ENCODE results near the gene SLC25A24. TPM values are rescaled to one million over a fixed set of nuclear protein-coding genes. Genes with fewer than 3 reads are reported as not detected.
A peak's percentile ranks its signal among the peaks of the same experiment; 100 is the strongest.
"Not testable (repeated sequence)": the region's sequence is repeated elsewhere in the genome, so short reads cannot be mapped to it uniquely, and the experiment has no call there.

The SLC25A24 gene
- 10 to 100 TPM; 55.5 to 94.6 TPM for total RNA-seq

- no peaks in the 10 kb centered on the region for H3K9me3 ChIP-seq
- peak within 1 kb of the TSS; percentile 84 for H3K4me3 ChIP-seq
- peaks cover 3% of the 10 kb centered on the region for H3K4me1 ChIP-seq
- intact Hi-C loops (cut with DNase I), result no loop called here
- DNase-seq, result peak; percentile 88
- peak within 1 kb of the TSS; percentile 84 to 88 for H3K9ac ChIP-seq (ENCODE audit: low read depth in 2 of 2, low read length in 2 of 2)
- H3K27ac ChIP-seq, result peak within 1 kb of the TSS; percentile 92
- no peaks in the 10 kb centered on the region for H3K36me3 ChIP-seq
- TF ChIP-seq CTCF (IDR thresholded peaks at IDR 0.05), result no peak
- no peaks in the 10 kb centered on the region for H3K27me3 ChIP-seq
Observed at GRCh38 chr1:108199781-108200686, at the start of gene SLC25A24. TSS of gene SLC25A24 (minus strand) at chr1:108200343. CDS start at chr1:108200138, 205 bp downstream.

- H3K9ac ChIP-seq (ENCODE audit: low read depth in 2 of 2, low read length in 2 of 2); DNase-seq; H3K27me3 ChIP-seq; H3K27ac ChIP-seq; intact Hi-C loops (cut with DNase I); H3K4me1 ChIP-seq; H3K9me3 ChIP-seq; H3K4me3 ChIP-seq; H3K36me3 ChIP-seq: not testable (repeated sequence)
Observed at GRCh38 chr1:108243976-108244375, 43.8 kb upstream of the SLC25A24 start, which contains the start of gene NBPF4. TSS of gene NBPF4 (minus strand) at chr1:108244076. CDS start at chr1:108243761, 315 bp downstream.

GRCh38 chr1:108239426-108239825, 39.3 kb upstream of the SLC25A24 start:
- H3K4me1 ChIP-seq; H3K36me3 ChIP-seq; H3K4me3 ChIP-seq; H3K27me3 ChIP-seq; H3K9ac ChIP-seq (ENCODE audit: low read depth in 2 of 2, low read length in 2 of 2); DNase-seq; intact Hi-C loops (cut with DNase I); H3K9me3 ChIP-seq; H3K27ac ChIP-seq: not testable (repeated sequence)

- intact Hi-C loops (cut with DNase I); H3K4me3 ChIP-seq; H3K4me1 ChIP-seq; H3K9ac ChIP-seq (ENCODE audit: low read depth in 2 of 2, low read length in 2 of 2); H3K9me3 ChIP-seq; DNase-seq; H3K27me3 ChIP-seq; H3K36me3 ChIP-seq; H3K27ac ChIP-seq: not testable (repeated sequence)
Observed at GRCh38 chr1:108235308-108235707, 35.2 kb upstream of the SLC25A24 start.

- intact Hi-C loops (cut with DNase I); H3K4me1 ChIP-seq; H3K4me3 ChIP-seq; H3K36me3 ChIP-seq; H3K27me3 ChIP-seq; DNase-seq; H3K9me3 ChIP-seq; H3K27ac ChIP-seq; H3K9ac ChIP-seq (ENCODE audit: low read depth in 2 of 2, low read length in 2 of 2): not testable (repeated sequence)
Observed at GRCh38 chr1:108232183-108232582, 32.0 kb upstream of the SLC25A24 start.

- H3K9ac ChIP-seq (ENCODE audit: low read depth in 2 of 2, low read length in 2 of 2); H3K4me1 ChIP-seq; intact Hi-C loops (cut with DNase I); H3K27me3 ChIP-seq; H3K36me3 ChIP-seq; H3K9me3 ChIP-seq; DNase-seq; H3K27ac ChIP-seq; H3K4me3 ChIP-seq: not testable (repeated sequence)
Observed at GRCh38 chr1:108229976-108230375, 29.8 kb upstream of the SLC25A24 start.

- H3K27me3 ChIP-seq; H3K27ac ChIP-seq; H3K4me1 ChIP-seq; DNase-seq; intact Hi-C loops (cut with DNase I); H3K9me3 ChIP-seq; H3K36me3 ChIP-seq; H3K4me3 ChIP-seq; H3K9ac ChIP-seq (ENCODE audit: low read depth in 2 of 2, low read length in 2 of 2): not testable (repeated sequence)
Observed at GRCh38 chr1:108227772-108228171, 27.6 kb upstream of the SLC25A24 start.

GRCh38 chr1:108226855-108227254, 26.7 kb upstream of the SLC25A24 start:
- H3K36me3 ChIP-seq; DNase-seq; H3K4me1 ChIP-seq; H3K27me3 ChIP-seq; H3K4me3 ChIP-seq; H3K9ac ChIP-seq (ENCODE audit: low read depth in 2 of 2, low read length in 2 of 2); H3K9me3 ChIP-seq; intact Hi-C loops (cut with DNase I); H3K27ac ChIP-seq: not testable (repeated sequence)

GRCh38 chr1:108223226-108223625, 23.1 kb upstream of the SLC25A24 start:
- H3K36me3 ChIP-seq; H3K9me3 ChIP-seq; intact Hi-C loops (cut with DNase I); H3K9ac ChIP-seq (ENCODE audit: low read depth in 2 of 2, low read length in 2 of 2); H3K27ac ChIP-seq; DNase-seq; H3K4me1 ChIP-seq; H3K27me3 ChIP-seq; H3K4me3 ChIP-seq: not testable (repeated sequence)

- intact Hi-C loops (cut with DNase I); H3K27ac ChIP-seq; H3K36me3 ChIP-seq; H3K9me3 ChIP-seq; H3K4me3 ChIP-seq; H3K27me3 ChIP-seq; DNase-seq; H3K4me1 ChIP-seq; H3K9ac ChIP-seq (ENCODE audit: low read depth in 2 of 2, low read length in 2 of 2): not testable (repeated sequence)
Observed at GRCh38 chr1:108217515-108218174, 17.5 kb upstream of the SLC25A24 start.

- H3K4me1 ChIP-seq; H3K27ac ChIP-seq; H3K27me3 ChIP-seq; intact Hi-C loops (cut with DNase I); DNase-seq; H3K4me3 ChIP-seq; H3K9ac ChIP-seq (ENCODE audit: low read depth in 2 of 2, low read length in 2 of 2); H3K9me3 ChIP-seq; H3K36me3 ChIP-seq: not testable (repeated sequence)
Observed at GRCh38 chr1:108217007-108217406, 16.9 kb upstream of the SLC25A24 start.

- intact Hi-C loops (cut with DNase I); H3K4me1 ChIP-seq; DNase-seq; H3K9ac ChIP-seq (ENCODE audit: low read depth in 2 of 2, low read length in 2 of 2); H3K36me3 ChIP-seq; H3K27ac ChIP-seq; H3K27me3 ChIP-seq; H3K4me3 ChIP-seq; H3K9me3 ChIP-seq: not testable (repeated sequence)
Observed at GRCh38 chr1:108216028-108216890, 16.1 kb upstream of the SLC25A24 start.
